ENCODE data around the gene SUSD6. TPM values are rescaled to one million over a fixed set of nuclear protein-coding genes. Genes with fewer than 3 reads are reported as not detected.
"Not testable (repeated sequence)": the region's sequence is repeated elsewhere in the genome, so short reads cannot be mapped to it uniquely, and the experiment has no call there.

The SUSD6 gene
- total and polyA plus RNA-seq, 2 experiments from 2014 or later, result 2.8 to 3.4 TPM

GRCh38 chr14:69716478-69717187, 105.2 kb downstream of the SUSD6 start:
- peaks cover 20% of the 10 kb centered on the region for H3K27me3 Mint-ChIP-seq (ENCODE audit: insufficient read depth, low read depth, poor library complexity)
- no peaks in the 10 kb centered on the region for H3K27me3 ChIP-seq (ENCODE audit: insufficient read depth)
- peak overlapping the region; percentile 22; the same call in 1 of the 2 replicates for H3K27ac Mint-ChIP-seq
- no peaks in the 10 kb centered on the region for H4K20me1 ChIP-seq (replicated peaks; ENCODE audit: insufficient read depth)
- no peak for DNase-seq (ENCODE audit: low spot score)
- H3K9me2 ChIP-seq (ENCODE audit: insufficient read depth), result no peaks in the 10 kb centered on the region
- H3K9me3 Mint-ChIP-seq, result no peaks in the 10 kb centered on the region
- ATAC-seq, result no peak
- TF ChIP-seq CREB1 (CRISPR knock-in tag; IDR thresholded peaks at IDR 0.05; ENCODE audit: low read depth) (no peak), STAT1 (IDR thresholded peaks at IDR 0.05; ENCODE audit: unreplicated experiment) (no peak), ZNF114 (CRISPR knock-in tag; IDR thresholded peaks at IDR 0.05) (no peak), CTCF (conservative IDR thresholded peaks at IDR 0.05; ENCODE audit: low read depth in 2 of 2) (no peak)
- no peak overlapping the region for H3K4me2 ChIP-seq
- no peak overlapping the region for H2AFZ ChIP-seq
- H3K36me3 Mint-ChIP-seq (ENCODE audit: low read depth), result no peaks in the 10 kb centered on the region
- no peak overlapping the region for H3K4me3 ChIP-seq
- peaks cover 31% of the 10 kb centered on the region for H3K4me1 ChIP-seq (ENCODE audit: insufficient read depth)
- H3K4me3 Mint-ChIP-seq, result no peak overlapping the region
- H3K27ac ChIP-seq (ENCODE audit: low read depth), result no peak overlapping the region
- H3K79me2 ChIP-seq (replicated peaks; ENCODE audit: insufficient read depth), result no peaks in the 10 kb centered on the region
- 0 out of 2 replicates have a peak, but pooled peaks cover 5% of the 10 kb centered on the region for H3F3A ChIP-seq (replicated peaks; ENCODE audit: low read depth)
- H3K4me1 Mint-ChIP-seq, result peaks cover 52% of the 10 kb centered on the region
- H3K36me3 ChIP-seq (ENCODE audit: insufficient read depth), result no peaks in the 10 kb centered on the region

GRCh38 chr14:69718614-69719013, 107.2 kb downstream of the SUSD6 start:
- H3K9me2 ChIP-seq (ENCODE audit: insufficient read depth); H3K79me2 ChIP-seq (replicated peaks; ENCODE audit: insufficient read depth); H3K27me3 ChIP-seq (ENCODE audit: insufficient read depth); ATAC-seq; H3K27ac ChIP-seq (ENCODE audit: low read depth); H3K4me2 ChIP-seq; H3K36me3 ChIP-seq (ENCODE audit: insufficient read depth); H3K9me3 Mint-ChIP-seq; H3K4me3 ChIP-seq; H3K4me3 Mint-ChIP-seq; H3F3A ChIP-seq (replicated peaks; ENCODE audit: low read depth); H3K27ac Mint-ChIP-seq; H2AFZ ChIP-seq; H3K36me3 Mint-ChIP-seq (ENCODE audit: low read depth); H4K20me1 ChIP-seq (replicated peaks; ENCODE audit: insufficient read depth); DNase-seq (ENCODE audit: low spot score): not testable (repeated sequence)
- peaks cover 12% of the 10 kb centered on the region for H3K27me3 Mint-ChIP-seq (ENCODE audit: insufficient read depth, low read depth, poor library complexity)
- peaks cover 32% of the 10 kb centered on the region for H3K4me1 Mint-ChIP-seq
- peaks cover 11% of the 10 kb centered on the region for H3K4me1 ChIP-seq (ENCODE audit: insufficient read depth)

- no peak overlapping the region for H3K4me3 Mint-ChIP-seq
- 0 out of 2 replicates have a peak, but pooled peaks cover under 1% of the 10 kb centered on the region for H3F3A ChIP-seq (replicated peaks; ENCODE audit: low read depth)
- no peak overlapping the region for H3K4me3 ChIP-seq
- H3K4me1 Mint-ChIP-seq, result peaks cover 23% of the 10 kb centered on the region
- H3K27me3 Mint-ChIP-seq (ENCODE audit: insufficient read depth, low read depth, poor library complexity), result peaks cover 8% of the 10 kb centered on the region
- peaks cover 2% of the 10 kb centered on the region for H3K4me1 ChIP-seq (ENCODE audit: insufficient read depth)
- no peaks in the 10 kb centered on the region for H3K9me3 Mint-ChIP-seq
- peak; percentile 88 for ATAC-seq
- H3K9me2 ChIP-seq (ENCODE audit: insufficient read depth), result no peaks in the 10 kb centered on the region
- H3K36me3 Mint-ChIP-seq (ENCODE audit: low read depth), result no peaks in the 10 kb centered on the region
- H3K4me2 ChIP-seq, result no peak overlapping the region
- H3K27ac Mint-ChIP-seq, result peak overlapping the region; percentile 31; the same call in 1 of the 2 replicates
- H3K36me3 ChIP-seq (ENCODE audit: insufficient read depth), result no peaks in the 10 kb centered on the region
- DNase-seq (ENCODE audit: low spot score), result no peak
- H4K20me1 ChIP-seq (replicated peaks; ENCODE audit: insufficient read depth), result no peaks in the 10 kb centered on the region
- no peak overlapping the region for H3K27ac ChIP-seq (ENCODE audit: low read depth)
- H2AFZ ChIP-seq, result peak overlapping the region; percentile 84; the same call in 1 of the 2 replicates
- H3K27me3 ChIP-seq (ENCODE audit: insufficient read depth), result no peaks in the 10 kb centered on the region
- H3K79me2 ChIP-seq (replicated peaks; ENCODE audit: insufficient read depth), result no peaks in the 10 kb centered on the region
- TF ChIP-seq REST (IDR thresholded peaks at IDR 0.05; ENCODE audit: unreplicated experiment) (no peak), JUNB (IDR thresholded peaks at IDR 0.05; ENCODE audit: unreplicated experiment) (no peak), STAT1 (IDR thresholded peaks at IDR 0.05; ENCODE audit: unreplicated experiment) (no peak)
These were observed 108.1 kb downstream of the SUSD6 start for GRCh38 chr14:69719501-69719951.

All from GM23338 (cell line).